ENCODE results near the gene ATG101. TPM values are rescaled to one million over a fixed set of nuclear protein-coding genes. Genes with fewer than 3 reads are reported as not detected.

ATG101 gene
- total and polyA plus RNA-seq, 8 donors = 13.6 to 31.7 (median 19.9) TPM

DNA sequence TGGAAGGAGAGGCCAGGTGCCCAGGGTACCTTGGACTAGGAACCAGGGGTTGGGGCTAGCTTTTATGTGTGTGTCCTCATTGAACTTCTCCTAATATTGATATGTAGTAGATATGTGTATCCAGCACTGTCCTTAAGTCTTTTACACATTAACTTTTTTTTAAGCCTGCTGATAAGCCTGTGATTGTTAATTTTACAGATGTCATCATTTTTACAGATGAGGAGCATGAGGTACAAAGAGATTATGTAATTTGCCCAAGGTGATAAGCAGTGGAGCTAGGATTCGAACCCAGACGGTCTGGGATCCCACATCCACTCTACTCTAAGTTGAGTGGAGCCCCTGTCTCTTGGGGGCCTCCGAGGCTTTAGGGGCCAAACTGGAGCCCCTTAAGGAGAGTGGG is 28.7 kb upstream of the ATG101 start:
- WGBS, 2 donors = 56 to 59% methylated on average over 3 of the region's 3 CpGs
- H3K27ac ChIP-seq = no peak overlapping the region
- DNase-seq (peak in 1 of 6 donors; percentile 17), FAIRE-seq (no peak), ATAC-seq (no peak)
- H3K9me3 ChIP-seq = no peaks in the 10 kb centered on the region
- H3K4me1 ChIP-seq = peaks cover 13 to 38% (median 35%) of the 10 kb centered on the region in 3 donors
- H3K4me3 ChIP-seq = no peak overlapping the region
- TF ChIP-seq, protein P1, sequence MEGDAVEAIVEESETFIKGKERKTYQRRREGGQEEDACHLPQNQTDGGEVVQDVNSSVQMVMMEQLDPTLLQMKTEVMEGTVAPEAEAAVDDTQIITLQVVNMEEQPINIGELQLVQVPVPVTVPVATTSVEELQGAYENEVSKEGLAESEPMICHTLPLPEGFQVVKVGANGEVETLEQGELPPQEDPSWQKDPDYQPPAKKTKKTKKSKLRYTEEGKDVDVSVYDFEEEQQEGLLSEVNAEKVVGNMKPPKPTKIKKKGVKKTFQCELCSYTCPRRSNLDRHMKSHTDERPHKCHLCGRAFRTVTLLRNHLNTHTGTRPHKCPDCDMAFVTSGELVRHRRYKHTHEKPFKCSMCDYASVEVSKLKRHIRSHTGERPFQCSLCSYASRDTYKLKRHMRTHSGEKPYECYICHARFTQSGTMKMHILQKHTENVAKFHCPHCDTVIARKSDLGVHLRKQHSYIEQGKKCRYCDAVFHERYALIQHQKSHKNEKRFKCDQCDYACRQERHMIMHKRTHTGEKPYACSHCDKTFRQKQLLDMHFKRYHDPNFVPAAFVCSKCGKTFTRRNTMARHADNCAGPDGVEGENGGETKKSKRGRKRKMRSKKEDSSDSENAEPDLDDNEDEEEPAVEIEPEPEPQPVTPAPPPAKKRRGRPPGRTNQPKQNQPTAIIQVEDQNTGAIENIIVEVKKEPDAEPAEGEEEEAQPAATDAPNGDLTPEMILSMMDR (IDR thresholded peaks at IDR 0.05) = no peak
- no peaks in the 10 kb centered on the region for H3K36me3 ChIP-seq
- no peaks in the 10 kb centered on the region for H3K27me3 ChIP-seq
- intact Hi-C loops (cut with DNase I) = no loop called here

DNA sequence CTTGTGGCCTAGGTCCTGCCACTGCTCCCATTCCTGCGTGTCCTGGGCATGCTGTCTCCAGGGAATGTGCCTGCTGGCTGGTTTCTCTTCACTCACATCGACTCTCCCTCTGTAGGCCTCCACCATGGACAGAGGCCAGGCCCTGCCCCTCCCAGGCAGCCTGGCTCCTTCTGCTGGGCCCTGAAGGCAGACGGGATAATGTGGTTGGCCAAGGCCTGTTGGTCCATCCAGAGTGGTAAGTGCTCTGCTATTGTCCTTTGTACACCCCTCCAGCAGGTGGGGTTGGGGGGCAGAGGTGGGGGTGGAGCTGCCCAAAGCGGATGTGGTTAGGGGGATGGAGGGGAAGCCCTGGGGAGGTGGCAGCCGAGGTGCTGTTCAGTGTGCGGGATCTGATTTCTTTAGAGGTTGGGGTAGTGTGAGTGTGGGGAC is 28.1 kb upstream of the ATG101 start:
- intact Hi-C loops (cut with DNase I) = no loop called here
- no peaks in the 10 kb centered on the region for H3K27me3 ChIP-seq
- H3K4me1 ChIP-seq = peaks cover 9 to 36% (median 30%) of the 10 kb centered on the region in 3 donors
- H3K27ac ChIP-seq = peak overlapping the region in 1 of 4 donors; percentile 17
- TF ChIP-seq, protein P1 (IDR thresholded peaks at IDR 0.05) = no peak
- H3K9me3 ChIP-seq = no peaks in the 10 kb centered on the region
- FAIRE-seq = no peak
- no peaks in the 10 kb centered on the region for H3K36me3 ChIP-seq
- 54 to 57% methylated on average over 6 of the region's 6 CpGs for WGBS, 2 donors
- peak in 1 of 4 donors; percentile 5 for ATAC-seq
- DNase-seq = peak in 5 of 6 donors; percentile 23 to 78 (median 63)
- no peak overlapping the region for H3K4me3 ChIP-seq

DNA sequence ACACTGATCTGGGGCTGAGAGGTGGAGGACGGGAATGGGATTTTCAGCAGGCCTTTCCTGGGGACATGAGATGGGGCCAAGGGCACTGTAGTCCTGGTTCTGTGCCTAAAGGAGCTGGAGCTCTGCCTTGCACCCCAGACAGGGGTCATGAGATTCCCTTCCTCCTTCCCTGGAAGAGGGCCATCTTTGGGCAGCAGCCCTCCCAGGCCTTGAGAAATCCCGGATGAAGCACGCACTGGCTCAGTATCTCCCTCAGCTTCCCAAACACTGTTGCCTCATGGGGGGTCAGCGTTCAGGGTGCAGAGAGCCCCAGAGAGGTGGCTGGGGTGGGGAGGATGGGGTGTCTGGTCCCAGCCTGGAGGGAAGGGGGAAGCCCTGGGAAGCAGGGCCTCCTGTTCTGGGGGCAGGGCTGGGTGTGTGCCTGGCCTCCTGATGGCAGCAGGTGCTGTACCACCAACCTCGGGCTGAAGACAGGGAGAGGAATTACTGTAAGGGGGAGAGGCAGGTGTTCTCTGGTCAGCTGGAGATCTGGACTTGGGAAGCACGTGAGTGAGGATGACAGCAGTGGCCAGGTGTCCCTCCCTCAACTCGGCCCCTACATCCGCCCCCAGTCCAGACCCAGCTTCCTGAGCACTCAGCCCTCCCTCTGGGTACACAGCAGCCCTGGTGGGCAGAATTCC is 26.9 kb upstream of the ATG101 start:
- FAIRE-seq (no peak), DNase-seq (peak in 1 of 6 donors; percentile 63), ATAC-seq (no peak)
- peaks cover 9 to 36% (median 30%) of the 10 kb centered on the region in 3 donors for H3K4me1 ChIP-seq
- no peak overlapping the region for H3K4me3 ChIP-seq
- peak overlapping the region; percentile 52 to 84 (median 79) for H3K27ac ChIP-seq
- TF ChIP-seq, protein P1 (IDR thresholded peaks at IDR 0.05) = no peak
- 43 to 54% methylated on average over 8 of the region's 8 CpGs for WGBS, 2 donors
- H3K9me3 ChIP-seq = no peaks in the 10 kb centered on the region
- intact Hi-C loops (cut with DNase I) = no loop called here
- no peaks in the 10 kb centered on the region for H3K27me3 ChIP-seq
- H3K36me3 ChIP-seq = no peaks in the 10 kb centered on the region

DNA sequence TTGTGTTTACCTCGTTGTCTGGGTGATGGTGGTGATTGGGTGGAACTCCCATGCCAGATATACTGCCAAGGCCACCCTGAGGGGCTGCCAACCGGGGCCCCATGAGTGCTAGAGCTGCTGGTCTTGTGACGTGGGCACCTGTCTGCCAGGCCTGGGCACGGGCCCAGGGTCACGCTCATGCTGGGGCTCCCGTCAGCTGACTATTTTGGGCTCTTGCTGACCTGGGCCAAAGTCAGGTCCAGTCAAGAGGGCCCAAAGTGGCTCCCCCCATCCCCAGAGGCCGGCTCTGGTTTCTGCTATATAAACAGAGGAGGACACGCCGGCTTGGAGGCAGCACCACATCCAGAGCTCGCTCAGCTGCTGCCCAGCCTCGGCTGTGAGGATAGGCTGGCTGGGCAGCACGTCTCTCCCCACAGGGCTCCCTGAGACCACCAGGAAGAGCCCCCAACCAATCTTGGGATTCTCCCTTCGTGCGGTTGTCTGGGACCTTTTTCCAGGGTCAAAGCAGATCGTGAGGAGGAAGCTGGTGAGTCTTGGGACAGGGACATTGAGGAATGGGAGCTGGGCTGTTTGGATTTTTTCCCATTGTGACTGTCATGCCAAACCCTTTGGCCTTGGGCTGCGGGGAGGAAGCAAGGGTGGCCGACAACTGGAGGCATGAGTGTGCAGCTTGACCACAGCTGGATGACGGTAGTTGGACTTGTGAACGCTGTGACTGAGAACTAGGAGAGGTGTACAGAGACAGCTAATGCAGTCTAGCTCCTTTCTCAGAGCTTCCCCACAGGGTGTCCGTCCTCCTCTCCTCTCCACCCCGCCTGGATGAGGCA is 26.2 kb upstream of the ATG101 start:
- H3K27me3 ChIP-seq = no peaks in the 10 kb centered on the region
- H3K4me3 ChIP-seq = no peak overlapping the region
- ATAC-seq (peak; percentile 59 to 68 (median 66)), DNase-seq (peak; percentile 73 to 88 (median 80)), FAIRE-seq (no peak)
- peaks cover 9 to 31% (median 30%) of the 10 kb centered on the region in 3 donors for H3K4me1 ChIP-seq
- WGBS, 2 donors = 42 to 47% methylated on average over 21 of the region's 21 CpGs
- peak overlapping the region; percentile 52 to 84 (median 79) for H3K27ac ChIP-seq
- no peaks in the 10 kb centered on the region for H3K36me3 ChIP-seq
- no peaks in the 10 kb centered on the region for H3K9me3 ChIP-seq
- intact Hi-C loops (cut with DNase I) = no loop called here
- TF ChIP-seq, protein P1 (IDR thresholded peaks at IDR 0.05) = no peak
